ENCODE results near the gene DCAF11. TPM values are rescaled to one million over a fixed set of nuclear protein-coding genes. Genes with fewer than 3 reads are reported as not detected.

DCAF11 gene
- polyA plus RNA-seq, 1 donor, result 75.4 TPM

GRCh38 chr14:24077086-24077485, 37.5 kb upstream of the DCAF11 start:
- DNase-seq, result no peak

- no peak for DNase-seq
Measured at GRCh38 chr14:24078146-24078545, 36.4 kb upstream of the DCAF11 start.

GRCh38 chr14:24079491-24080141, 35.0 kb upstream of the DCAF11 start:
- no peak for DNase-seq

GRCh38 chr14:24080142-24080530, 34.4 kb upstream of the DCAF11 start:
- DNase-seq, result no peak

GRCh38 chr14:24080888-24081738, 33.5 kb upstream of the DCAF11 start:
- no peak for DNase-seq

GRCh38 chr14:24081739-24082211, 32.8 kb upstream of the DCAF11 start:
- no peak for DNase-seq

GRCh38 chr14:24082411-24083080, 32.0 kb upstream of the DCAF11 start:
- no peak for DNase-seq

GRCh38 chr14:24083462-24083861, 31.1 kb upstream of the DCAF11 start:
- no peak for DNase-seq

GRCh38 chr14:24084440-24084839, 30.1 kb upstream of the DCAF11 start:
- DNase-seq, result no peak

GRCh38 chr14:24085215-24085614, 29.4 kb upstream of the DCAF11 start:
- DNase-seq, result no peak

- DNase-seq, result no peak
Measured at GRCh38 chr14:24086193-24086955, 28.2 kb upstream of the DCAF11 start.

GRCh38 chr14:24087004-24087403, 27.6 kb upstream of the DCAF11 start:
- DNase-seq, result no peak

GRCh38 chr14:24088095-24088494, 26.5 kb upstream of the DCAF11 start:
- no peak for DNase-seq

- no peak for DNase-seq
Measured at GRCh38 chr14:24089890-24090289, 24.7 kb upstream of the DCAF11 start.

- DNase-seq, result no peak
Measured at GRCh38 chr14:24092110-24092504, 22.5 kb upstream of the DCAF11 start.

- DNase-seq, result no peak
Measured at GRCh38 chr14:24092505-24093206, 21.9 kb upstream of the DCAF11 start.

GRCh38 chr14:24093207-24093900, 21.2 kb upstream of the DCAF11 start:
- no peak for DNase-seq

GRCh38 chr14:24093901-24094840, 20.4 kb upstream of the DCAF11 start, which contains the start of gene PCK2:
Gene PCK2, plus strand, starts transcription at chr14:24094311. Its CDS starts 95 bp downstream, at chr14:24094406.
- DNase-seq, result peak; percentile 81

GRCh38 chr14:24094841-24095270, 19.7 kb upstream of the DCAF11 start:
- DNase-seq, result no peak

All from left kidney (tissue), 2 donors.